CD14-positive monocyte (primary cell): ENCODE measurements around the gene IL21R. TPM values are rescaled to one million over a fixed set of nuclear protein-coding genes. Genes with fewer than 3 reads are reported as not detected.

Source experiments
- DNase-seq, 3 donors: peaks; one replicate each; pipeline ENCODE4 v3.0.0-alpha.2; 2011 to 2022
- H2AFZ ChIP-seq: 2 replicates; pipeline ENCODE4 v1.6.0; 2012; ENCODE audit warnings: mild to moderate bottlenecking, low read depth, low read length, inconsistent platforms; ENCODE audit not compliant: insufficient read depth, poor library complexity, severe bottlenecking
- H3K27ac ChIP-seq, 2 donors: 1 replicate in 1 of 2; 2 replicates in 1 of 2; pipeline ENCODE4 v1.5.1; 2012 to 2013; ENCODE audit warnings: low read length in 2 of 2, control low read depth in 1 of 2, inconsistent platforms in 1 of 2, low read depth in 1 of 2, mild to moderate bottlenecking in 1 of 2
- H3K27me3 ChIP-seq, 2 donors: one replicate each; pipeline versions ENCODE4 v1.6.0 to v1.6.1; 2011 to 2013; ENCODE audit warnings: low read length in 2 of 2; ENCODE audit not compliant: control insufficient read depth in 2 of 2, insufficient read depth in 2 of 2
- H3K36me3 ChIP-seq, 2 donors: replicated peaks in 1 of 2; 1 replicate in 1 of 2; 2 replicates in 1 of 2; pipeline versions ENCODE4 v1.5.1 to v1.6.1; 2012 to 2013; ENCODE audit warnings: low read length in 2 of 2, control low read depth in 1 of 2, inconsistent platforms in 1 of 2, mild to moderate bottlenecking in 1 of 2; ENCODE audit not compliant: insufficient read depth in 2 of 2, control insufficient read depth in 1 of 2
- H3K4me1 ChIP-seq, 2 donors: 1 replicate in 1 of 2; 2 replicates in 1 of 2; pipeline versions ENCODE4 v1.5.1 to v1.6.1; 2012 to 2013; ENCODE audit warnings: low read length in 2 of 2, control low read depth in 1 of 2, inconsistent platforms in 1 of 2, mild to moderate bottlenecking in 1 of 2, moderate library complexity in 1 of 2; ENCODE audit not compliant: insufficient read depth in 2 of 2, control insufficient read depth in 1 of 2
- H3K4me2 ChIP-seq: replicated peaks from 2 replicates; pipeline ENCODE3; 2012; ENCODE audit warnings: low read length, moderate library complexity, mild to moderate bottlenecking; ENCODE audit not compliant: poor library complexity, severe bottlenecking; ENCODE audit errors: extremely low read depth
- H3K4me3 ChIP-seq, 3 experiments: fragments of 200-600 bp in 1 of 3; sonication (generic) in 1 of 3; replicated peaks in 1 of 3; 1 replicate in 2 of 3; 2 replicates in 1 of 3; pipeline ENCODE4 v1.5.1; 2011 to 2013; ENCODE audit warnings: low read length in 3 of 3, mild to moderate bottlenecking in 3 of 3, control low read depth in 2 of 3, low read depth in 2 of 3, inconsistent platforms in 1 of 3, moderate library complexity in 1 of 3
- H3K79me2 ChIP-seq: 2 replicates; pipeline ENCODE4 v1.6.0; 2012; ENCODE audit warnings: mild to moderate bottlenecking, control low read depth, inconsistent platforms, low read length, moderate library complexity; ENCODE audit not compliant: insufficient read depth
- H3K9ac ChIP-seq: 2 replicates; pipeline ENCODE4 v1.6.0; 2017; ENCODE audit warnings: low read length, mild to moderate bottlenecking; ENCODE audit not compliant: insufficient read depth, poor library complexity, severe bottlenecking
- H3K9me3 ChIP-seq, 2 donors: replicated peaks in 1 of 2; 1 replicate in 1 of 2; 2 replicates in 1 of 2; pipeline versions ENCODE4 v1.5.1 to v1.6.1; 2012 to 2013; ENCODE audit warnings: low read length in 2 of 2, control low read depth in 1 of 2; ENCODE audit not compliant: control insufficient read depth in 1 of 2, insufficient read depth in 1 of 2
- H4K20me1 ChIP-seq: 2 replicates; pipeline ENCODE4 v1.6.0; 2012; ENCODE audit warnings: mild to moderate bottlenecking, low read length, control low read depth, moderate library complexity; ENCODE audit not compliant: insufficient read depth
- H3K27ac Mint-ChIP-seq, 7 donors: one replicate each; pipeline ENCODE4 v1.8.0; 2020; ENCODE audit warnings: mild to moderate bottlenecking in 7 of 7, mixed read lengths in 7 of 7, moderate library complexity in 6 of 7, inconsistent platforms in 2 of 7
- H3K27me3 Mint-ChIP-seq, 3 donors: one replicate each; pipeline ENCODE4 v1.8.0; 2021 to 2022; ENCODE audit warnings: low read depth in 3 of 3, mild to moderate bottlenecking in 3 of 3, mixed read lengths in 3 of 3, moderate library complexity in 3 of 3, inconsistent platforms in 1 of 3
- H3K36me3 Mint-ChIP-seq, 2 donors: one replicate each; pipeline ENCODE4 v1.8.0; 2020; ENCODE audit warnings: mixed read lengths in 2 of 2, inconsistent platforms in 1 of 2, mild to moderate bottlenecking in 1 of 2
- H3K4me1 Mint-ChIP-seq: one replicate; pipeline ENCODE4 v1.8.0; 2020; ENCODE audit warnings: mild to moderate bottlenecking, mixed read lengths
- H3K4me3 Mint-ChIP-seq, 2 donors: one replicate each; pipeline ENCODE4 v1.8.0; 2020; ENCODE audit warnings: mild to moderate bottlenecking in 2 of 2, mixed read lengths in 2 of 2, moderate library complexity in 1 of 2
- H3K9me3 Mint-ChIP-seq, 7 donors: one replicate each; pipeline ENCODE4 v1.8.0; 2020 to 2022; ENCODE audit warnings: mixed read lengths in 7 of 7, mild to moderate bottlenecking in 6 of 7, moderate library complexity in 6 of 7, inconsistent platforms in 2 of 7
- CTCF ChIP-seq: fragments of 200-600 bp; IDR thresholded peaks from one replicate; pipeline ENCODE4 v1.8.0; 2022; ENCODE audit warnings: antibody characterized with exemption, mild to moderate bottlenecking
- WGBS: methylation state at CpG from one replicate; pipeline ENCODE4 v1.1.5; 2013; ENCODE audit warnings: missing lambda C conversion rate; ENCODE audit not compliant: insufficient coverage; 5-methylcytosine and 5-hydroxymethylcytosine counted together
- intact Hi-C, 2 donors: fragments of 100-400 bp; cut with micrococcal nuclease; formaldehyde crosslinking; loops; one replicate each; pipeline versions ENCODE4 v1.15.0 to v1.15.1; 2023
- polyA plus RNA-seq, 3 donors: library from polyadenylated mRNA; depleted of rRNA in 1 of 3; unstranded in 2 of 3; stranded (reverse) in 1 of 3; fragments of 300-500 nt in 2 of 3; fragments of >200 nt in 1 of 3; fragmentation: Illumina TruSeq in 2 of 3; gene quantifications; 1 replicate in 2 of 3; 2 replicates in 1 of 3; pipeline ENCODE4 v1.2.3, GENCODE V29; 2012 to 2021

IL21R gene
- polyA plus RNA-seq, 3 donors: 1.0 to 1.7 (median 1.4) TPM

DNA sequence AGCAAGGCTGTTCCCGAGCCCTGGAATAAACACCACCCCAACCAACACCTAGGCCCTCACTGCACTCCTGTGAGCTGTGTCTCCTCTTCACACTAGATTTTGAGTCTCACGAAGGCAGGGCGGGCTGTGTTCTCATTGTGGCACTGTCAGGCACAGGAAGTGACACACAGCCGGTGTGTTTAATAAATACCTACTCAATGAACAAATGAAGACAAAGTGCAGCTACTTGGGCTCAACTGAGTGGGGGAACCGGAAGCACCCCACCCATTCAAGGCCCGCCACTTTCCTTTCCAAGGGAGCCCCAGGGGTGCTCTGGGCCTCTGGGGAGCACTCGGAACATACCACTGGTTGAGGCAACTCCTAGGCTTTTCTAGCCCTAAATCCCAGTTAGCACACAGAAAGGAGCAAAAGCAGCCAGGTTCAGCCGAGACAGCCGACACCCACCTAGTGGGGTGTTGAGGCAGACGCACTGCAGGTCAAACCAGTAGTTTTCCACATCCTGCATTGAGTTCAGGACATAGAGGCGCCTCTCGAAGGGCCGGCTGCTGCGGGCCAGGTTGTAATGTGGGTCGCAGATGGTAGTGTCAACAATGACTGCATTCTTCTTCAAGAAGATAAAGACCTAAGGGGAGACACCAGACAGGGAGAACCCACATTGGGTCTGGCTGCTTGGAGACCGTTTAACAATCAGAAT lies 90.1 kb downstream of the IL21R start:
- peaks cover 94 to 100% of the 10 kb centered on the region in 2 donors for H3K36me3 ChIP-seq
- Mint-ChIP-seq H3K9me3 (peaks cover 0 to 2% (median 0%) of the 10 kb centered on the region in 7 donors), H3K4me3 (no peak overlapping the region)

GRCh38 chr16:27492588-27492979 lies 90.6 kb downstream of the IL21R start:
- Histone ChIP-seq H3K4me2 (no peak overlapping the region), H4K20me1 (no peaks in the 10 kb centered on the region), H3K4me1 (no peaks in the 10 kb centered on the region), H3K9me3 (no peaks in the 10 kb centered on the region), H3K27ac (no peak overlapping the region), H3K9ac (no peak overlapping the region), H2AFZ (no peak overlapping the region), H3K27me3 (no peaks in the 10 kb centered on the region), H3K79me2 (no peaks in the 10 kb centered on the region), H3K4me3 (no peak overlapping the region), H3K36me3 (peaks cover 95 to 100% of the 10 kb centered on the region in 2 donors)
- no peak for TF ChIP-seq CTCF
- H3K27ac Mint-ChIP-seq: peak overlapping the region in 1 of 7 donors; percentile 17
- H3K4me3 Mint-ChIP-seq: no peak overlapping the region
- no peaks in the 10 kb centered on the region for H3K4me1 Mint-ChIP-seq
- 100% methylated on average over 1 of the region's 11 CpGs for WGBS
- H3K27me3 Mint-ChIP-seq: peaks cover 0 to 2% (median 0%) of the 10 kb centered on the region in 3 donors
- H3K9me3 Mint-ChIP-seq: peaks cover 0 to 2% (median 0%) of the 10 kb centered on the region in 7 donors
- peaks cover 81 to 98% of the 10 kb centered on the region in 2 donors for H3K36me3 Mint-ChIP-seq
- intact Hi-C loops: no loop called here
- no peak for DNase-seq

More for the DNA sequence above, 90.1 kb downstream of the IL21R start:
- Mint-ChIP-seq H3K4me1 (no peaks in the 10 kb centered on the region), H3K36me3 (peaks cover 80 to 98% of the 10 kb centered on the region in 2 donors), H3K27ac (peak overlapping the region in 3 of 7 donors; percentile 45 to 77 (median 72)), H3K27me3 (peaks cover 0 to 2% (median 0%) of the 10 kb centered on the region in 3 donors)
- no peak for DNase-seq
- Histone ChIP-seq H3K27me3 (no peaks in the 10 kb centered on the region), H3K79me2 (no peaks in the 10 kb centered on the region), H3K9ac (no peak overlapping the region), H2AFZ (no peak overlapping the region), H3K4me1 (no peaks in the 10 kb centered on the region), H3K4me2 (no peak overlapping the region), H4K20me1 (no peaks in the 10 kb centered on the region), H3K4me3 (no peak overlapping the region), H3K9me3 (no peaks in the 10 kb centered on the region), H3K27ac (no peak overlapping the region)
- no peak for TF ChIP-seq CTCF
- intact Hi-C loops: no loop called here
- WGBS: 96% methylated on average over 15 of the region's 16 CpGs
